ENCODE data around the gene ATP11A.

ATP11A gene

GRCh38 chr13:112728375-112729126, 38.7 kb downstream of the ATP11A start:
- Histone ChIP-seq H3K18ac (ENCODE audit: low read depth in 1 of 2, low read length in 2 of 2) (no peak overlapping the region), H3K36me3 (ENCODE audit: control insufficient read depth in 1 of 2, insufficient read depth in 2 of 2, low read depth in 1 of 2, low read length in 2 of 2) (peaks cover 0 to 19% of the 10 kb centered on the region in 2 experiments), H4K91ac (ENCODE audit: low read length) (peak overlapping the region; percentile 9), H3K79me1 (replicated peaks; ENCODE audit: low read length, poor library complexity, severe bottlenecking) (peaks cover 58% of the 10 kb centered on the region), H3K23ac (ENCODE audit: low read length in 2 of 2) (no peak overlapping the region), H3K9me3 (ENCODE audit: control insufficient read depth, low read length) (no peaks in the 10 kb centered on the region), H3K27me3 (ENCODE audit: control insufficient read depth in 1 of 2, insufficient read depth in 1 of 2, low read length in 2 of 2) (no peaks in the 10 kb centered on the region), H2BK12ac (ENCODE audit: low read length in 2 of 2) (no peak overlapping the region), H3K14ac (ENCODE audit: low read length in 2 of 2) (no peak overlapping the region), H2AK5ac (ENCODE audit: low read length, severe bottlenecking) (no peak overlapping the region), H2BK120ac (ENCODE audit: low read depth, low read length) (no peak overlapping the region), H3K9ac (ENCODE audit: low read length) (no peak overlapping the region), H2AFZ (ENCODE audit: low read depth, low read length) (no peak overlapping the region), H3K4me2 (ENCODE audit: low read length, poor library complexity, severe bottlenecking) (no peak overlapping the region), H3K4ac (ENCODE audit: low read depth in 1 of 2, low read length in 2 of 2) (no peak overlapping the region), H4K8ac (ENCODE audit: low read length) (peak overlapping the region; percentile 5), H2BK5ac (ENCODE audit: low read depth, low read length, poor library complexity, severe bottlenecking) (no peak overlapping the region), H3K4me3 (ENCODE audit: insufficient read depth in 1 of 2, low read depth in 1 of 2, low read length in 2 of 2) (no peak overlapping the region), H3K4me1 (ENCODE audit: control insufficient read depth, insufficient read depth, low read depth, low read length) (peaks cover 16% of the 10 kb centered on the region), H2BK15ac (ENCODE audit: low read depth, poor library complexity, severe bottlenecking) (no peak overlapping the region), H3K27ac (ENCODE audit: low read length, poor library complexity, severe bottlenecking) (no peak overlapping the region)
- DNase-seq = no peak
- 97% methylated on average over 29 of the region's 34 CpGs for WGBS

- Histone ChIP-seq H2BK12ac (ENCODE audit: low read length in 2 of 2) (no peak overlapping the region), H3K14ac (ENCODE audit: low read length in 2 of 2) (no peak overlapping the region), H3K9me3 (ENCODE audit: control insufficient read depth, low read length) (no peaks in the 10 kb centered on the region), H3K4ac (ENCODE audit: low read depth in 1 of 2, low read length in 2 of 2) (no peak overlapping the region), H2AK5ac (ENCODE audit: low read length, severe bottlenecking) (no peak overlapping the region), H4K91ac (ENCODE audit: low read length) (no peak overlapping the region), H2AFZ (ENCODE audit: low read depth, low read length) (no peak overlapping the region), H3K27me3 (ENCODE audit: control insufficient read depth in 1 of 2, insufficient read depth in 1 of 2, low read length in 2 of 2) (no peaks in the 10 kb centered on the region), H3K79me1 (replicated peaks; ENCODE audit: low read length, poor library complexity, severe bottlenecking) (peaks cover 51% of the 10 kb centered on the region), H3K23ac (ENCODE audit: low read length in 2 of 2) (no peak overlapping the region), H3K9ac (ENCODE audit: low read length) (no peak overlapping the region), H3K18ac (ENCODE audit: low read depth in 1 of 2, low read length in 2 of 2) (no peak overlapping the region), H3K4me2 (ENCODE audit: low read length, poor library complexity, severe bottlenecking) (no peak overlapping the region), H2BK15ac (ENCODE audit: low read depth, poor library complexity, severe bottlenecking) (no peak overlapping the region), H3K4me1 (ENCODE audit: control insufficient read depth, insufficient read depth, low read depth, low read length) (peaks cover 16% of the 10 kb centered on the region), H3K27ac (ENCODE audit: low read length, poor library complexity, severe bottlenecking) (no peak overlapping the region), H2BK5ac (ENCODE audit: low read depth, low read length, poor library complexity, severe bottlenecking) (no peak overlapping the region), H4K8ac (ENCODE audit: low read length) (no peak overlapping the region), H2BK120ac (ENCODE audit: low read depth, low read length) (no peak overlapping the region), H3K36me3 (ENCODE audit: control insufficient read depth in 1 of 2, insufficient read depth in 2 of 2, low read depth in 1 of 2, low read length in 2 of 2) (peaks cover 0 to 19% of the 10 kb centered on the region in 2 experiments), H3K4me3 (ENCODE audit: insufficient read depth in 1 of 2, low read depth in 1 of 2, low read length in 2 of 2) (no peak overlapping the region)
- WGBS = 82% methylated on average over 22 of the region's 22 CpGs
- no peak for DNase-seq
Observed at GRCh38 chr13:112729408-112729807, 39.6 kb downstream of the ATP11A start.

DNA sequence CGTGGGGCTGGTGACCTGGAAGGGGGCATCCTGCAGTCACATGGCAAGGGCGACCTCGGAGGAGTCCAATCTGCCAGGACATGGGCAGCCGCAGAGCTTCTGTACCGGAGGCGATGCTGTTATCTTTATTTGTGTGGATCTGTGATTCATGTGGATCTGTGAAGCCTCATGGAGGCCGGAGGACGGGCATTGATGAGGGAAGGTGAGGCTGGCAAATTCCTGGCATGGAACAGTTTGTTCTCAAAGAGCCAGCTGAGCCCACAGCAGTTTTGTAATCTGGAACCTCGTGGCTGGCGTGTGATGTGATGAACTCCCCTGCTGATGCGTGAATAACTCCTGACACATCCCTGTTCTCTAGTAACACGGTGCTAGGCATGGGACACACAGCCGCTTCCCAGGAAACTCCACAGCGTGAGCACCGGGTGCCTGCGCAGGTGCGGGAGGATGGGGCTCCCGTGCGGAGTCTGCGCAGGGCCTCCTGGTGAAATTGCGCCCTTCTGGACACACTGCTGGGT, 40.4 kb downstream of the ATP11A start:
- Histone ChIP-seq H3K4ac (ENCODE audit: low read depth in 1 of 2, low read length in 2 of 2) (no peak overlapping the region), H2AFZ (ENCODE audit: low read depth, low read length) (no peak overlapping the region), H4K91ac (ENCODE audit: low read length) (no peak overlapping the region), H2BK120ac (ENCODE audit: low read depth, low read length) (no peak overlapping the region), H3K4me3 (ENCODE audit: insufficient read depth in 1 of 2, low read depth in 1 of 2, low read length in 2 of 2) (no peak overlapping the region), H2BK15ac (ENCODE audit: low read depth, poor library complexity, severe bottlenecking) (no peak overlapping the region), H3K27me3 (ENCODE audit: control insufficient read depth in 1 of 2, insufficient read depth in 1 of 2, low read length in 2 of 2) (no peaks in the 10 kb centered on the region), H3K36me3 (ENCODE audit: control insufficient read depth in 1 of 2, insufficient read depth in 2 of 2, low read depth in 1 of 2, low read length in 2 of 2) (peaks cover 0 to 12% of the 10 kb centered on the region in 2 experiments), H3K14ac (ENCODE audit: low read length in 2 of 2) (no peak overlapping the region), H3K9ac (ENCODE audit: low read length) (no peak overlapping the region), H2AK5ac (ENCODE audit: low read length, severe bottlenecking) (no peak overlapping the region), H2BK5ac (ENCODE audit: low read depth, low read length, poor library complexity, severe bottlenecking) (no peak overlapping the region), H4K8ac (ENCODE audit: low read length) (peak overlapping the region; percentile 31), H3K4me1 (ENCODE audit: control insufficient read depth, insufficient read depth, low read depth, low read length) (peaks cover 11% of the 10 kb centered on the region), H3K79me1 (replicated peaks; ENCODE audit: low read length, poor library complexity, severe bottlenecking) (peaks cover 46% of the 10 kb centered on the region), H3K9me3 (ENCODE audit: control insufficient read depth, low read length) (no peaks in the 10 kb centered on the region), H3K23ac (ENCODE audit: low read length in 2 of 2) (no peak overlapping the region), H3K4me2 (ENCODE audit: low read length, poor library complexity, severe bottlenecking) (no peak overlapping the region), H2BK12ac (ENCODE audit: low read length in 2 of 2) (no peak overlapping the region), H3K18ac (ENCODE audit: low read depth in 1 of 2, low read length in 2 of 2) (no peak overlapping the region), H3K27ac (ENCODE audit: low read length, poor library complexity, severe bottlenecking) (no peak overlapping the region)
- no peak for DNase-seq
- WGBS = 97% methylated on average over 21 of the region's 21 CpGs

GRCh38 chr13:112731667-112732616, 42.1 kb downstream of the ATP11A start:
- no peak overlapping the region for H3K27ac ChIP-seq (ENCODE audit: low read length, poor library complexity, severe bottlenecking)
- peaks cover 0 to 13% of the 10 kb centered on the region in 2 experiments for H3K36me3 ChIP-seq (ENCODE audit: control insufficient read depth in 1 of 2, insufficient read depth in 2 of 2, low read depth in 1 of 2, low read length in 2 of 2)
- H3K4me2 ChIP-seq (ENCODE audit: low read length, poor library complexity, severe bottlenecking) = no peak overlapping the region
- H3K4me1 ChIP-seq (ENCODE audit: control insufficient read depth, insufficient read depth, low read depth, low read length) = peaks cover 2% of the 10 kb centered on the region
- no peak overlapping the region for H3K9ac ChIP-seq (ENCODE audit: low read length)
- H3K18ac ChIP-seq (ENCODE audit: low read depth in 1 of 2, low read length in 2 of 2) = no peak overlapping the region
- H3K14ac ChIP-seq (ENCODE audit: low read length in 2 of 2) = no peak overlapping the region
- peaks cover 41% of the 10 kb centered on the region for H3K79me1 ChIP-seq (replicated peaks; ENCODE audit: low read length, poor library complexity, severe bottlenecking)
- H3K4me3 ChIP-seq (ENCODE audit: insufficient read depth in 1 of 2, low read depth in 1 of 2, low read length in 2 of 2) = no peak overlapping the region
- 89% methylated on average over 16 of the region's 20 CpGs for WGBS
- H2BK12ac ChIP-seq (ENCODE audit: low read length in 2 of 2) = no peak overlapping the region
- no peaks in the 10 kb centered on the region for H3K9me3 ChIP-seq (ENCODE audit: control insufficient read depth, low read length)
- H3K23ac ChIP-seq (ENCODE audit: low read length in 2 of 2) = no peak overlapping the region
- H2AK5ac ChIP-seq (ENCODE audit: low read length, severe bottlenecking) = no peak overlapping the region
- no peak overlapping the region for H2BK15ac ChIP-seq (ENCODE audit: low read depth, poor library complexity, severe bottlenecking)
- H4K91ac ChIP-seq (ENCODE audit: low read length) = no peak overlapping the region
- DNase-seq = no peak
- no peaks in the 10 kb centered on the region for H3K27me3 ChIP-seq (ENCODE audit: control insufficient read depth in 1 of 2, insufficient read depth in 1 of 2, low read length in 2 of 2)
- no peak overlapping the region for H2AFZ ChIP-seq (ENCODE audit: low read depth, low read length)
- H2BK120ac ChIP-seq (ENCODE audit: low read depth, low read length) = no peak overlapping the region
- H4K8ac ChIP-seq (ENCODE audit: low read length) = no peak overlapping the region
- H3K4ac ChIP-seq (ENCODE audit: low read depth in 1 of 2, low read length in 2 of 2) = no peak overlapping the region
- H2BK5ac ChIP-seq (ENCODE audit: low read depth, low read length, poor library complexity, severe bottlenecking) = no peak overlapping the region

Measured in mesenchymal stem cell (in vitro differentiated cells and primary cell).